H1 (cell line): ENCODE measurements around the gene HECTD3. TPM values are rescaled to one million over a fixed set of nuclear protein-coding genes. Genes with fewer than 3 reads are reported as not detected.

Experiments
- CTCF ChIA-PET: fragments of 300-600 bp; sonication (Branson Sonifier 250); formaldehyde crosslinking; loops from one replicate; lab custom pipeline; 2021; ENCODE audit not compliant: partially characterized antibody; lab: Charles Lee
- POLR2A ChIA-PET: fragments of 300-600 bp; sonication (Branson Sonifier 250); formaldehyde crosslinking; loops from one replicate; lab custom pipeline; 2021; ENCODE audit warnings: inconsistent platforms; ENCODE audit not compliant: partially characterized antibody; lab: Charles Lee
- DNase-seq, 2 experiments: peaks; one replicate each; pipeline versions ENCODE4 v3.0.0 to v3.0.0-alpha.2; 2010 to 2022; ENCODE audit warnings: low spot score in 2 of 2, low read depth in 1 of 2, mixed read lengths in 1 of 2
- FAIRE-seq: peaks from 2 replicates; lab custom pipeline; 2011; peaks lifted over from hg19 to GRCh38; lab: Jason Lieb, UNC
- H2AFZ ChIP-seq: 2 replicates; pipeline ENCODE4 v1.8.1; 2012; ENCODE audit warnings: low read length, inconsistent platforms
- H2AK5ac ChIP-seq: 2 replicates; pipeline ENCODE4 v1.6.1; 2013; ENCODE audit warnings: low read depth, low read length
- H2BK120ac ChIP-seq: replicated peaks from 2 replicates; pipeline ENCODE3; 2013; ENCODE audit warnings: low read depth, low read length, inconsistent platforms
- H2BK12ac ChIP-seq: 2 replicates; pipeline ENCODE4 v1.6.1; 2013; ENCODE audit warnings: low read depth, low read length
- H2BK15ac ChIP-seq: 2 replicates; pipeline ENCODE4 v1.6.1; 2013; ENCODE audit warnings: low read length
- H2BK20ac ChIP-seq: 2 replicates; pipeline ENCODE4 v1.6.1; 2013; ENCODE audit warnings: low read length
- H2BK5ac ChIP-seq: 2 replicates; pipeline ENCODE4 v1.6.1; 2013; ENCODE audit warnings: low read depth, low read length
- H3K14ac ChIP-seq: 2 replicates; pipeline ENCODE4 v1.6.1; 2013; ENCODE audit warnings: inconsistent platforms; ENCODE audit not compliant: insufficient read length
- H3K18ac ChIP-seq: 2 replicates; pipeline ENCODE4 v1.6.1; 2013; ENCODE audit warnings: low read length; ENCODE audit errors: extremely low read depth
- H3K23ac ChIP-seq: 2 replicates; pipeline ENCODE4 v1.6.1; 2013; ENCODE audit warnings: inconsistent platforms; ENCODE audit not compliant: insufficient read length
- H3K23me2 ChIP-seq: 2 replicates; pipeline ENCODE4 v1.6.1; 2013; ENCODE audit warnings: low read depth, low read length
- H3K27ac ChIP-seq: 2 replicates; pipeline ENCODE4 v1.6.1; 2011; ENCODE audit warnings: low read depth, low read length, inconsistent platforms
- H3K27me3 ChIP-seq, 4 experiments: replicated peaks in 1 of 4; 1 replicate in 1 of 4; 2 replicates in 3 of 4; pipeline versions ENCODE4 v1.6.1 to v1.8.1; 2011 to 2013; ENCODE audit warnings: low read length in 3 of 4, mild to moderate bottlenecking in 3 of 4, inconsistent platforms in 2 of 4, mixed read lengths in 2 of 4, moderate library complexity in 1 of 4; ENCODE audit not compliant: control insufficient read depth in 3 of 4, insufficient read depth in 3 of 4; ENCODE audit errors: extremely low read depth in 1 of 4
- H3K36me3 ChIP-seq, 4 experiments: 2 replicates each; pipeline versions ENCODE4 v1.6.1 to v1.8.1; 2011 to 2013; ENCODE audit warnings: mild to moderate bottlenecking in 4 of 4, low read length in 3 of 4, moderate library complexity in 2 of 4, control low read depth in 1 of 4, inconsistent platforms in 1 of 4; ENCODE audit not compliant: insufficient read depth in 4 of 4, control insufficient read depth in 2 of 4
- H3K4ac ChIP-seq: replicated peaks from 2 replicates; pipeline ENCODE3; 2013; ENCODE audit warnings: low read length, low read depth, mixed read lengths, inconsistent platforms; ENCODE audit not compliant: insufficient read length
- H3K4me1 ChIP-seq, 4 experiments: replicated peaks in 1 of 4; 1 replicate in 1 of 4; 2 replicates in 3 of 4; pipeline versions ENCODE4 v1.6.1 to v1.8.1; 2011 to 2013; ENCODE audit warnings: low read length in 3 of 4, inconsistent platforms in 2 of 4, mixed read lengths in 1 of 4; ENCODE audit not compliant: insufficient read depth in 4 of 4, control insufficient read depth in 3 of 4
- H3K4me2 ChIP-seq, 2 experiments: 2 replicates each; pipeline versions ENCODE4 v1.6.1 to v1.8.1; 2011 to 2013; ENCODE audit warnings: low read depth in 2 of 2, low read length in 2 of 2, control low read depth in 1 of 2, inconsistent platforms in 1 of 2, mild to moderate bottlenecking in 1 of 2; ENCODE audit not compliant: insufficient read depth in 1 of 2
- H3K4me3 ChIP-seq, 4 experiments: fragments of 200-600, 300-600 bp in 1 of 4; sonication (generic), shearing (Covaris generic), sonication (Bioruptor Twin) in 1 of 4; 2 replicates each; pipeline versions ENCODE4 v1.5.1 to v1.8.1; 2011 to 2016; ENCODE audit warnings: low read length in 4 of 4, low read depth in 3 of 4, control low read depth in 2 of 4, inconsistent platforms in 2 of 4, mild to moderate bottlenecking in 2 of 4, mixed read lengths in 1 of 4, moderate library complexity in 1 of 4; ENCODE audit not compliant: insufficient read depth in 2 of 4; ENCODE audit errors: extremely low read depth in 1 of 4
- H3K56ac ChIP-seq: replicated peaks from 2 replicates; pipeline ENCODE3; 2013; ENCODE audit warnings: low read depth, mild to moderate bottlenecking, mixed read lengths, low read length, inconsistent platforms; ENCODE audit not compliant: insufficient read length
- H3K79me1 ChIP-seq: 2 replicates; pipeline ENCODE4 v1.6.1; 2013; ENCODE audit warnings: low read depth, low read length, control low read depth
- H3K79me2 ChIP-seq, 2 experiments: 2 replicates each; pipeline versions ENCODE4 v1.6.1 to v1.8.1; 2012 to 2013; ENCODE audit warnings: low read length in 2 of 2, mild to moderate bottlenecking in 2 of 2, inconsistent platforms in 1 of 2; ENCODE audit not compliant: insufficient read depth in 2 of 2, control insufficient read depth in 1 of 2
- H3K9ac ChIP-seq, 4 experiments: replicated peaks in 1 of 4; 1 replicate in 1 of 4; 2 replicates in 3 of 4; pipeline versions ENCODE4 v1.6.1 to v1.8.1; 2011 to 2013; ENCODE audit warnings: low read depth in 3 of 4, low read length in 3 of 4, control low read depth in 2 of 4, mild to moderate bottlenecking in 2 of 4, moderate library complexity in 2 of 4, inconsistent platforms in 1 of 4; ENCODE audit errors: extremely low read depth in 1 of 4
- H3K9me3 ChIP-seq, 2 experiments: 2 replicates each; pipeline versions ENCODE4 v1.6.1 to v1.8.1; 2012 to 2013; ENCODE audit warnings: mild to moderate bottlenecking in 2 of 2, moderate library complexity in 2 of 2, control low read depth in 1 of 2, inconsistent platforms in 1 of 2, low read depth in 1 of 2, low read length in 1 of 2, mixed read lengths in 1 of 2; ENCODE audit not compliant: insufficient read depth in 2 of 2
- H4K20me1 ChIP-seq, 2 experiments: replicated peaks in 1 of 2; 2 replicates each; pipeline versions ENCODE3 to v1.8.1; 2011 to 2013; ENCODE audit warnings: inconsistent platforms in 2 of 2, low read length in 2 of 2, mild to moderate bottlenecking in 1 of 2; ENCODE audit not compliant: insufficient read depth in 2 of 2, control insufficient read depth in 1 of 2
- H4K5ac ChIP-seq: 2 replicates; pipeline ENCODE4 v1.6.1; 2013; ENCODE audit warnings: low read length, low read depth, mixed read lengths, inconsistent platforms; ENCODE audit not compliant: insufficient read length
- H4K8ac ChIP-seq: 2 replicates; pipeline ENCODE4 v1.8.0; 2013; ENCODE audit warnings: mild to moderate bottlenecking, moderate library complexity, low read length, inconsistent platforms; ENCODE audit not compliant: insufficient read depth; ENCODE audit errors: extremely low read depth
- H4K91ac ChIP-seq: replicated peaks from 2 replicates; pipeline ENCODE3; 2013; ENCODE audit warnings: low read length, mixed read lengths, inconsistent platforms; ENCODE audit not compliant: insufficient read length
- BRCA1 ChIP-seq: IDR thresholded peaks from 2 replicates; pipeline ENCODE4 v1.6.1; 2012; ENCODE audit warnings: low read depth, low read length, improper control_type of control experiment
- EP300 ChIP-seq, 2 experiments: IDR thresholded peaks; 1 replicate in 1 of 2; 2 replicates in 1 of 2; pipeline ENCODE4 v1.6.1; 2011 to 2012; ENCODE audit warnings: low read depth in 2 of 2, low read length in 2 of 2, mild to moderate bottlenecking in 2 of 2, borderline replicate concordance in 1 of 2, inconsistent platforms in 1 of 2, moderate library complexity in 1 of 2
- EZH2 ChIP-seq: fragments of 200-600 bp; sonication (generic); IDR thresholded peaks from 2 replicates; pipeline ENCODE4 v1.7.1; 2012; ENCODE audit warnings: low read depth, mild to moderate bottlenecking, moderate library complexity, low read length, inconsistent platforms; ENCODE audit not compliant: severe bottlenecking
- PHF8 ChIP-seq: fragments of 200-600 bp; sonication (generic); conservative IDR thresholded peaks from 2 replicates; pipeline ENCODE4 v1.7.1; 2012; ENCODE audit warnings: low read depth, mild to moderate bottlenecking, inconsistent platforms, low read length, moderate library complexity
- RXRA ChIP-seq: IDR thresholded peaks from 2 replicates; pipeline ENCODE4 v1.6.1; 2011; ENCODE audit warnings: low read depth, mild to moderate bottlenecking, low read length, moderate library complexity; ENCODE audit not compliant: insufficient read depth
- SIN3A ChIP-seq, 2 experiments: IDR thresholded peaks in 1 of 2; conservative IDR thresholded peaks in 1 of 2; 2 replicates each; pipeline ENCODE4 v1.6.1; 2011 to 2012; ENCODE audit warnings: low read length in 2 of 2, improper control_type of control experiment in 1 of 2, low read depth in 1 of 2, mild to moderate bottlenecking in 1 of 2
- SP1 ChIP-seq: IDR thresholded peaks from 2 replicates; pipeline ENCODE4 v1.6.1; 2011; ENCODE audit warnings: low read depth, low read length
- SP4 ChIP-seq: IDR thresholded peaks from 2 replicates; pipeline ENCODE4 v1.6.1; 2012; ENCODE audit warnings: low read length, inconsistent platforms
- TAF1 ChIP-seq: IDR thresholded peaks from 2 replicates; pipeline ENCODE4 v1.6.1; 2011; ENCODE audit warnings: mild to moderate bottlenecking, low read depth, low read length
- TBP ChIP-seq: IDR thresholded peaks from 2 replicates; pipeline ENCODE4 v1.6.1; 2011; ENCODE audit warnings: low read depth, low read length, improper control_type of control experiment
- ZNF274 ChIP-seq: IDR thresholded peaks from 2 replicates; pipeline ENCODE4 v1.7.0; 2012; ENCODE audit warnings: low read length, borderline replicate concordance; ENCODE audit errors: extremely low read depth
- WGBS, 2 experiments: shearing (Covaris generic) in 1 of 2; methylation state at CpG; one replicate each; pipeline versions ENCODE4 v1.1.6 to v1.1.7; 2013 to 2015; ENCODE audit warnings: low lambda C conversion rate in 2 of 2, mixed read lengths in 2 of 2, inconsistent platforms in 1 of 2, low coverage in 1 of 2, missing lambda C conversion rate in 1 of 2; ENCODE audit not compliant: insufficient replicate concordance in 2 of 2, insufficient coverage in 1 of 2, insufficient read length in 1 of 2; ENCODE audit errors: extremely low coverage in 1 of 2, missing lambda C conversion rate in 1 of 2; 5-methylcytosine and 5-hydroxymethylcytosine counted together
- polyA plus RNA-seq, 7 experiments: library from polyadenylated mRNA; depleted of rRNA in 3 of 7; stranded (reverse) in 5 of 7; unstranded in 2 of 7; fragments of >200 nt in 5 of 7; fragments of 200-250 nt in 2 of 7; gene quantifications; 1 replicate in 5 of 7; 2 replicates in 1 of 7; 4 replicates in 1 of 7; pipeline versions ENCODE4 v1.2.1 to v1.2.3, GENCODE V29; 2011 to 2013; ENCODE audit warnings: missing spikeins in 2 of 7, mixed read lengths in 2 of 7
- total RNA-seq: library from RNA; stranded (reverse); fragmentation: NEBNext Ultra II Directional; extraction: Animal tissue kit (Norgen Biotek cat#: 25700); gene quantifications from 2 replicates; pipeline ENCODE4 v1.2.1, GENCODE V29; 2021
- TF ChIP-seq, protein P1 (sequence below): IDR thresholded peaks from 2 replicates; pipeline ENCODE4 v1.6.1; 2011; ENCODE audit warnings: low read depth, mild to moderate bottlenecking, low read length; ENCODE audit not compliant: insufficient read depth
- TF ChIP-seq, protein P2 (sequence below): IDR thresholded peaks from 2 replicates; pipeline ENCODE4 v1.6.1; 2012; ENCODE audit warnings: inconsistent platforms

HECTD3 gene
- total and polyA plus RNA-seq, 2 of the 8 experiments (the other 6 are each of a cell fraction or from before 2014, with no cell fraction given) = 32.9 to 52.7 TPM

DNA sequence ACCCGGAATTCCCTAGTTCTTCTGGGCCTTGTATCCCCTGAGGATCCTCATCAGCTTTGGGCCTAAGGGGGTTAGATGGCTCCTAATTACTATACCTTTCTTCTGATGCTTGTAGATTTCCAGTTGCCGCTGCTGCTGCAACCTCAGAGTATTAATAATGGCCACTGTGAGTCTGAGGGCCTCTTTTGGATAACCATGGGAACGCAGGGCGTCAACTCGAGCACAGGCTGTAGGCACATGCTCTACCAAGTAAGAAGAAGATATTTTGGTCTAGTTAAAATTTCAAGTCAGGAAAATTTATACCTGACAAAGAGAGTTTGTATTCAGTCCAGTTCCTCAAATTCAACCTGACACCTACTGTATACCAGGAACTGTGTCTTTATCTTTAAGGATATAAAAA lies 29.2 kb upstream of the HECTD3 start:
- FAIRE-seq (no peak), DNase-seq (no peak)
- Histone ChIP-seq H2BK120ac (no peak overlapping the region), H2BK12ac (no peak overlapping the region), H4K8ac (no peak overlapping the region), H3K27me3 (no peaks in the 10 kb centered on the region), H4K5ac (no peak overlapping the region), H2BK15ac (no peak overlapping the region), H2BK20ac (no peak overlapping the region), H3K4ac (no peak overlapping the region), H3K4me2 (no peak overlapping the region), H3K9me3 (no peaks in the 10 kb centered on the region), H4K91ac (no peak overlapping the region), H4K20me1 (no peaks in the 10 kb centered on the region), H3K14ac (no peak overlapping the region), H2BK5ac (no peak overlapping the region), H3K27ac (no peak overlapping the region), H3K23ac (no peak overlapping the region), H3K79me1 (no peaks in the 10 kb centered on the region), H3K9ac (no peak overlapping the region), H2AFZ (no peak overlapping the region), H3K36me3 (no peaks in the 10 kb centered on the region), H3K56ac (no peak overlapping the region), H2AK5ac (no peak overlapping the region), H3K4me3 (no peak overlapping the region), H3K18ac (no peak overlapping the region), H3K23me2 (no peaks in the 10 kb centered on the region), H3K79me2 (no peaks in the 10 kb centered on the region), H3K4me1 (peaks cover 0 to 3% (median 0%) of the 10 kb centered on the region in 4 experiments; a peak in 1 of 7 replicates)
- CTCF ChIA-PET = interaction anchor here (1.2 to 1.5 kb wide), 4 partner anchors 20 to 316 kb away, joined by 3 to 7 read pairs (median 4); no protein-coding TSS in a partner anchor
- POLR2A ChIA-PET = no interaction called here
- 93% methylated on average over 5 of the region's 5 CpGs; no CpG with 5 or more reads in 1 of the 2 experiments for WGBS, 2 experiments
- TF ChIP-seq RXRA (no peak), TBP (no peak), PHF8 (no peak), EP300 (IDR thresholded peaks at IDR 0.05; ENCODE audit: borderline replicate concordance in 1 of 2, low read depth in 2 of 2, low read length in 2 of 2) (no peak), ZNF274 (no peak), BRCA1 (no peak), SIN3A (conservative IDR thresholded peaks at IDR 0.05 in 1 of 2, IDR thresholded peaks at IDR 0.05 in 1 of 2; ENCODE audit: low read depth in 1 of 2, low read length in 2 of 2) (no peak), EZH2 (no peak), TAF1 (no peak), SP1 (no peak), SP4 (no peak)
- TF ChIP-seq, protein P1, sequence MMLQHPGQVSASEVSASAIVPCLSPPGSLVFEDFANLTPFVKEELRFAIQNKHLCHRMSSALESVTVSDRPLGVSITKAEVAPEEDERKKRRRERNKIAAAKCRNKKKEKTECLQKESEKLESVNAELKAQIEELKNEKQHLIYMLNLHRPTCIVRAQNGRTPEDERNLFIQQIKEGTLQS = no peak
- TF ChIP-seq, protein P2, sequence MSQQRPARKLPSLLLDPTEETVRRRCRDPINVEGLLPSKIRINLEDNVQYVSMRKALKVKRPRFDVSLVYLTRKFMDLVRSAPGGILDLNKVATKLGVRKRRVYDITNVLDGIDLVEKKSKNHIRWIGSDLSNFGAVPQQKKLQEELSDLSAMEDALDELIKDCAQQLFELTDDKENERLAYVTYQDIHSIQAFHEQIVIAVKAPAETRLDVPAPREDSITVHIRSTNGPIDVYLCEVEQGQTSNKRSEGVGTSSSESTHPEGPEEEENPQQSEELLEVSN = no peak
